NCI-H2171 treated with DMSO at 0.1 percent for 48 hours (cell line): ENCODE measurements around the gene RNF31.
A peak's percentile ranks its signal among the peaks of the same experiment; 100 is the strongest.

Experiments
- DNase-seq: peaks from one replicate; lab custom pipeline; 2025; lab: John Stamatoyannopoulos, UW

The RNF31 gene

DNA sequence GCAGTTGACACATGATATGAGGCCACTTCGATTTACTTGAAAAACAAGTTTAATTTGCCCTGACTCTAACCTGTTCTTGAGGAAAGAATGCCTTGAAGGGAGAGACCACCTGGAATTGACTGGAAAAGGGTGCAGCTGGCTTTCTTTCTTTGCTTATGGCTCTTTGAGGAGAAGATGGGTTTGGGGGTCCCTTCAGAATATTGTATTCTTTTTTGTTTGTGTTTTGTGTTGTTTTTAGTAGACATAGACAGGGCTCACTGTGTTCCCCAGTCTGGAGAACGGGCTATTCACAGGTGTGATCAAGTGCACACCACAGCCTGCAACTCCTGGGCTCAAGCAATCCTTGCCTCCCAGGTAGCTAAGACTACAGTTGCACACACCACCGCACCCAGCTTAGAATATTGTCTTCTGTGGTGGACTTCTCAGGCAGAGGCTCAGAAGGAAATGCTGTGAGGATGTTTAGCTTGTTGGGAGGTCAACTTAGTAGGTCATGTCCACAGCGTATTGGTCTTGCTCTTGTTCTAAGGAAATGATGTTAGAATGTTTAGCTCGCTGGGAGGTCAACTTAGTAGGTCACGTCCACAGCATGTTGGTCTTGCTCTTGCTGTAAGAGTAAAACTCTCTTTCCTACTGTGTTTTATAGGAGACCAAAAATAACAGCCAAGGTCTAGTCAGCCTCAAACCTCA, 31.0 kb upstream of the RNF31 start:
- DNase-seq: no peak

DNA sequence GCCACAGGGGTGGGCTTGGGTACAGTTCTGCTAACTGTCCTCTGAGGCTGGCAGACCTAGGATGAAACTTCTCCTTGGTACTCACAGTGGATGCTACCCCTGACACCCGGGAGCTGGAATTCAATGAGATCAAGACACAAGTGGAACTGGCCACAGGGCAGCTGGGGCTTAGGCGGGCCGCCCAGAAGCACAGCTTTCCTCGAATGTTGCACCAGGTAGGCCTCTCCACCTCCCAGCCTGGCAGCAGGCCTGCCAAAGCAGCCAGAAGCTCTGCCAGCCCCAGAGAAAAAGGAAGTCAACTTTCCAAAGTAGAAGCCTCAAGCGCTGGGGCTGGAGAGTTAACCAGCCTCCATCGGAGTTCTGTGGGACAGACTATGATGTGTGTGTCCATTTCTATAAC, 30.1 kb upstream of the RNF31 start:
- no peak for DNase-seq

- DNase-seq: no peak
Observed at GRCh38 chr14:24119691-24120090, 27.6 kb upstream of the RNF31 start.

DNA sequence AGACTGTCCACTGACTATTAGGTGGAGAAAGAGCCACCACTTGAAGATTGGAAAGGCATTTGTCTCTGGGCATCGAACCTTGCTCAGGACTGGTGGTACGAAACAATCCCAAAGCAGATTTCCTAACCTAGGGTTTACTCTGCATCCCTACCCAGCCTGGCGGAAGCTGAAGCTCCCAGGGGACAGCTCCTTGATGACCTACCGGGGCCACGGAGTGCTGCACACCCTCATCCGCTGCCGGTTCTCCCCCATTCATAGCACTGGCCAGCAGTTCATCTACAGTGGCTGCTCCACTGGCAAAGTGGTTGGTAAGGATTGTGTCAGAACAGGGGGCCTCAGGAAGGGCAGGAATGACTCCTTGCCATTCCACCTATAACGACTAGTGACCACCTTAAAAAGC, 26.1 kb upstream of the RNF31 start:
- DNase-seq: no peak

- DNase-seq: no peak
Observed at GRCh38 chr14:24122416-24122815, 24.9 kb upstream of the RNF31 start.

- DNase-seq: no peak
Observed at GRCh38 chr14:24122898-24123297, 24.4 kb upstream of the RNF31 start.

GRCh38 chr14:24123424-24124417, 23.6 kb upstream of the RNF31 start:
- DNase-seq: no peak

DNA sequence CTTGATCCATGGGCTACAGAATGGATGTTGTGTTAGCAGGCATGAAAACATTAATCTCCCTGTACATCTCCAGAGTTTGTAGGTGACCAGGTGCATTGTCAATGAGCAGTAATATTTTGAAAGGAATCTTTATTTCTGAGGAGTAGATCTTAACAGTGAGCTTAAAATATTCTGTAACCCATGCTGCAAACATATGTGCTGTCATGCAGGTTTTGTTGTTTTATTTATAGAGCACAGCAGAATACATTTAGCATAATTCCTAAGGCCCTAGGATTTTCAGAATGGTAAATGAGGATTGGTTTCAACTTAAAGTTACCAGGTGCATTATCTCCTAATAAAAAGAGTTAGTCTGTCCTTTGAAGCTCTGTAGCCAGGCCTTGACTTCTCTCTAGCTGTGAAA, 20.4 kb upstream of the RNF31 start:
- DNase-seq: no peak

DNA sequence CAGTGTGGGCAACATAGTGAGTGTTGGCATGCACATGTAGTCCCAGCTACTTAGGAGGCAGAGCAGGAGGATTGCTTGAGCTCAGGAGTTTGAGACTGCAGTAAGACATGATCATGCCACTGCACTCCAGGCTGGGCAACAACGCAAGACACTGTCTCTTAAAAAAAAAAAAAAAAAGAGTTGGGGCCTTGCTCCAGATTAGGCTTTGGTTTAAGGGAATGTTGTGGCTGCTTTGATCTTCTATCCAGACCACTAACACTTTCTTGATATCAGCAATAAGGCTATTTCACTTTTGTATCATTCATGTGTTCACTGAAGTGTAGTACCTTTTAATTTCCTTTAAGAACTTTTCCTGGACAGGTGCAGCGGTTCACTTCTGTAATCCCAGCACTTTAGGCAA, 19.6 kb upstream of the RNF31 start:
- DNase-seq: no peak

DNA sequence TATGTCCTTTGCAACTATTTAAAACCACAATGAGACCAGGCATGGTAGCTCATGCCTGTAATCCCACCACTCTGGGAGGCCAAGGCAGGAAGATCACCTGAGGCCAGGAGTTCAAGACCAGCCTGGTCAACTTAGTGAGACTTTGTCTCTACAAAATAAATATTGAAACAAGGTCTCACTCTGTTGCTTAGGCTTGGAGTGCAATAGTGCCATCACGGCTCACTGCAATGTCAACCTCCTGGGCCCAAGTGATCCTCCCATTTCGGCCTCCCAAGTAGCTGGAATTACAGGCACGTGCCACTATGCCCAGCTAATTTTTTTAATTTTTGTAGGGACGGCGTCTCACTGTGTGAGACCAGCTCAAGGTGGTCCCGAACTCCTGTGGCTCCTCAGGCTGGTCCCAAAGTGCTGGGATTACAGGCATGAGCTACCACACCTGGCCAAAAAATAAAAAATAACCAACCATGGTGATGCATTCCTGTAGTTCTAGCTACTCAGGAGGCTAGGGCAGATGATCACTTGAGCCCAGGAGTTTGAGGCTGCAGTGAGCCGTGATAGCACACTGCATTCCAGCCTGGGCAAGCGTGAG, 17.8 kb upstream of the RNF31 start:
- no peak for DNase-seq

GRCh38 chr14:24130380-24130716, 16.9 kb upstream of the RNF31 start, which contains the start of gene FITM1:
Gene FITM1, plus strand, starts transcription at chr14:24130659. Its CDS starts 905 bp downstream, at chr14:24131564.
- no peak for DNase-seq

- DNase-seq: no peak
Observed at GRCh38 chr14:24130717-24131548, 16.4 kb upstream of the RNF31 start.

DNA sequence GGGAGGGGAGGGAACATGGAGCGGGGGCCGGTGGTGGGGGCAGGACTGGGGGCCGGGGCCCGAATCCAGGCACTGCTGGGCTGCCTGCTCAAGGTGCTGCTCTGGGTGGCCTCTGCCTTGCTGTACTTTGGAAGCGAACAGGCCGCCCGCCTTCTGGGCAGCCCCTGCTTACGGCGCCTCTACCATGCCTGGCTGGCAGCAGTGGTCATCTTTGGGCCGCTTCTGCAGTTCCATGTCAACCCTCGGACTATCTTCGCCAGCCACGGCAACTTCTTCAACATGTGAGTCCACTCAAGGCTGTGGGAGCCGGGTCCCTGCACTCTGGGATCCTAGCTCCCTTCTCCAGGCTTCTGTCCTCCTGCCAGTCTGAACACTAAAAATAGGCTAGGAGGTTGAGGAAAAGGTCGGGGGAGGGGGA, 15.7 kb upstream of the RNF31 start:
- no peak for DNase-seq

GRCh38 chr14:24132061-24132685, 15.1 kb upstream of the RNF31 start:
- DNase-seq: no peak

- no peak for DNase-seq
Observed at GRCh38 chr14:24132976-24133375, 14.3 kb upstream of the RNF31 start.

DNA sequence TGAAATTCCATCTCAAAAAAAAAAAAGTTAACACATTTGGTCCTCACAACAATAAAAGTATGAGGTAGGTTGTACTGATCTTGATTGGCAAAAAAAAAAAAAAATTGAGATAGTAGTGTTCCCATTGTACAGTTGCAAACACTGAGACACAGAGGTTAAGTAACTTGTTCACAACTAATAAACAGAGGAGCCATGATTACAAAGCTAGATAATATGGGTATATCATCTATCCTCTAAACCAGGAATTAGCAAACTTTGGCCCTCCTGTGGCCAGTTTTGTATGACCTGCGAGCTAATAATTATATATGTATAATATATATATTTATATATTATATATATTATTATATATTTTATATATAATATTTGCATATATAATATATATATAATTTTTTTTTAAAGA, 13.6 kb upstream of the RNF31 start:
- DNase-seq: no peak

DNA sequence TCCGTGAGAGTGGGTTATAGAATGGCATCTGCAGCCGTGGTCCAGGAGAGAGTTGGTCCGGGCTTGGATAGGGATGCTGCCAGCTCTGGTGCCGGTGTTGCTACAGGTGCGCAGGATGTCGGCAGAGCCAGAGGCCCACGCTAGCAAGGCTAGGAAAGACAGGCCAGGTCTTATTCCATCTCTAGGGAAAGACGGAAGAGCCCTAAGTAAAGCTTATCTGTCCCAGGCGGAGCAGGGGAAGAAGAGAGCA, 11.8 kb upstream of the RNF31 start:
- DNase-seq: no peak

DNA sequence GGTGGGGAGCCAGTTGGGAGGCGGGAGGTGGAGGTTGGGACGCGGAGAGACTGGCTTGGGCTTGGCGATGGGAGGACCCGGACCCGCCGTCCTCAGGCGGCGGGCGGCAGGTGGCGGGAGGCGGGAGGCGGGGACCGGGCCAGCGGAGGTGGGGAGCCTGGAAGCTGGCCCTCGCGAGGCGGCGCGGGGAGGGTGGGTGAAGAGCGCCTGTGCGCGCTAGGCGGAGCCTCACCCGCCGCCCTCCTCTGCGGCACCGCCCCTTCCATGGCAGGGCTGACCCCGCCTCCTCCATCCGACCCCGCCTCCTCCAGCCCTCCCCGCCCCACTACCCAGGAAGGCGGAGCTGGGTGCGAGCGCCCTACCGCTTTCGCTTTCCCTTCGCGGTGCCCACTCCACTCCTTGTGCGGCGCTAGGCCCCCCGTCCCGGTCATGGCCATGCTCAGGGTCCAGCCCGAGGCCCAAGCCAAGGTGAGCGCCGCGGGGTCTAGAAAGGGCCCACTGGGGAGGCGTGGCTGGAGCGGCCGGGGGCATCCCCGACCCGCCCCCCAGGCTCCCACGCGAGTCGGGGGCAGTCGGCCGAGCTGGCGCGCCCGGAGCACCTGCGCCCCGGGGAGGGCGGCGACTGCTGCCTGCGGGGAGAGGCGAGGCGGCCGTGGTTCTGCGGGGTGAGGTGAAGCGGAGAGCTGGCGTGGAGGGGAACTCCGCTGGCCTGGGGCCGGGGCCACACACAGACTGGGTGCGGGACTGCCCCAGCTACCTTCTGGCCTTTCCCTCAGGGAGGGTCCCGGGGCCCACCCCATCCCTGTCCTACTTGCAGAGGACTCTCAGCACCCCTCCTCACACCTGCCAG, 11.2 kb upstream of the RNF31 start, which contains the start of gene PSME1:
Gene PSME1, plus strand, starts transcription at position 361 of the 850 bp plus-strand sequence. Its CDS starts 69 bp downstream, at position 430.
- peak; percentile 91 for DNase-seq

DNA sequence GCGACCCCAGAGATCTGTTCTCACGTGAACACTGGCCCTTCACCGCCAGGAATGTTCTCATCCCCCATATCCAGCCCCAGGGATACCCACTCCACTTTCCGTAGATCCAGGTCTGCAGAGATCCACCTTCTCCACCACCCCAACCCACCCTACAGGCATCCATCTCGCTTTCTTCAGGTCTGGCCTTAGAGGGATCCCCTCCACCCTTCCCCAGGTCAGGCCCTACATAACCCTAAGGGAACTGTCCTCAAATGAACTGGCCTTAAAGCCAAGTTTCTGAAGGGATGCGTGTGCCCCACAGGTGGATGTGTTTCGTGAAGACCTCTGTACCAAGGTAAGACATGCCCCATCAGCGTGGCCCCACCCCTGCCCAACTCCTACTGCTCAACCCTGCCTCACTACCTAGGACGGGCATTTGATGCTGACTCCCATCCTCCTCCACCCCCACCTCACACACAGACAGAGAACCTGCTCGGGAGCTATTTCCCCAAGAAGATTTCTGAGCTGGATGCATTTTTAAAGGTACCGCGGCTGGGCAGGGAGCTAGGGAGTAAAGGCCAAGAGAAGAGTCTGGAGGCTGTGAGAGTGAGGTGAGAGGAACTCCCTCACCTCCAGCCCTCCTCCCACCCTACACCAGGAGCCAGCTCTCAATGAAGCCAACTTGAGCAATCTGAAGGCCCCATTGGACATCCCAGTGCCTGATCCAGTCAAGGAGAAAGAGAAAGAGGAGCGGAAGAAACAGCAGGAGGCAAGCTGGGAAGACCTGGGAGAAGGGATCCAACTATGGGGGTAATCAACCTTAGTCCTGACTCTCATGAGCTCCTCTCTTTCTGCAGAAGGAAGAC, 10.4 kb upstream of the RNF31 start:
- DNase-seq: no peak
